H9 (cell line): ENCODE results near the gene UGT1A6. TPM values are rescaled to one million over a fixed set of nuclear protein-coding genes. Genes with fewer than 3 reads are reported as not detected.

Source experiments
- DNase-seq: peaks from one replicate; pipeline ENCODE4 v3.0.0-alpha.2; 2017
- H2AFZ ChIP-seq: one replicate; pipeline ENCODE4 v1.6.1; 2013; ENCODE audit warnings: mild to moderate bottlenecking, low read length, control low read depth, moderate library complexity
- H2AK5ac ChIP-seq: 2 replicates; pipeline ENCODE4 v1.6.1; 2013; ENCODE audit warnings: low read length, control low read depth, mixed read lengths; ENCODE audit not compliant: insufficient read length
- H2BK120ac ChIP-seq: one replicate; pipeline ENCODE4 v1.6.1; 2013; ENCODE audit warnings: low read depth, mild to moderate bottlenecking, low read length, control low read depth, inconsistent platforms; ENCODE audit not compliant: poor library complexity, severe bottlenecking
- H2BK12ac ChIP-seq: 2 replicates; pipeline ENCODE4 v1.6.1; 2013; ENCODE audit warnings: low read length, control low read depth, mixed read lengths, low read depth; ENCODE audit not compliant: insufficient read length
- H2BK15ac ChIP-seq: 2 replicates; pipeline ENCODE4 v1.6.1; 2013; ENCODE audit warnings: low read depth, low read length, control low read depth
- H2BK20ac ChIP-seq: one replicate; pipeline ENCODE4 v1.6.1; 2013; ENCODE audit warnings: low read depth, mild to moderate bottlenecking, low read length, control low read depth, inconsistent platforms; ENCODE audit not compliant: poor library complexity, severe bottlenecking
- H2BK5ac ChIP-seq: 2 replicates; pipeline ENCODE4 v1.6.1; 2013; ENCODE audit warnings: low read length, control low read depth, mixed read lengths; ENCODE audit not compliant: insufficient read length
- H3K14ac ChIP-seq: 2 replicates; pipeline ENCODE4 v1.6.1; 2013; ENCODE audit warnings: low read length, control low read depth; ENCODE audit not compliant: insufficient read depth
- H3K18ac ChIP-seq: 2 replicates; pipeline ENCODE4 v1.6.1; 2013; ENCODE audit warnings: low read depth, mild to moderate bottlenecking, mixed read lengths, low read length, control low read depth; ENCODE audit not compliant: insufficient read length
- H3K23ac ChIP-seq: 2 replicates; pipeline ENCODE4 v1.6.1; 2013; ENCODE audit warnings: low read length, control low read depth, mixed read lengths, low read depth; ENCODE audit not compliant: insufficient read length
- H3K23me2 ChIP-seq: 2 replicates; pipeline ENCODE4 v1.6.1; 2013; ENCODE audit warnings: low read depth, mild to moderate bottlenecking, mixed read lengths, low read length, control low read depth; ENCODE audit not compliant: insufficient read length, poor library complexity, severe bottlenecking
- H3K27ac ChIP-seq: 2 replicates; pipeline ENCODE4 v1.5.1; 2013; ENCODE audit warnings: low read length, control low read depth, mixed read lengths, low read depth; ENCODE audit not compliant: insufficient read length
- H3K27me3 ChIP-seq: 2 replicates; pipeline ENCODE4 v1.6.1; 2013; ENCODE audit warnings: low read length, control low read depth, inconsistent platforms; ENCODE audit not compliant: insufficient read depth
- H3K4ac ChIP-seq: 2 replicates; pipeline ENCODE4 v1.6.1; 2013; ENCODE audit warnings: low read depth, mild to moderate bottlenecking, control low read depth, inconsistent platforms, low read length, moderate library complexity
- H3K4me1 ChIP-seq: 2 replicates; pipeline ENCODE4 v1.6.1; 2013; ENCODE audit warnings: low read length, control low read depth, inconsistent platforms; ENCODE audit not compliant: insufficient read depth
- H3K4me2 ChIP-seq: 2 replicates; pipeline ENCODE4 v1.6.1; 2013; ENCODE audit warnings: low read length, control low read depth, mixed read lengths; ENCODE audit not compliant: insufficient read length, insufficient read depth
- H3K56ac ChIP-seq: 2 replicates; pipeline ENCODE4 v1.6.1; 2013; ENCODE audit warnings: low read depth, mild to moderate bottlenecking, mixed read lengths, low read length, control low read depth; ENCODE audit not compliant: insufficient read length
- H3K79me1 ChIP-seq: 2 replicates; pipeline ENCODE4 v1.6.1; 2013; ENCODE audit warnings: low read depth, mild to moderate bottlenecking, moderate library complexity, low read length, control low read depth, inconsistent platforms; ENCODE audit not compliant: insufficient read depth, poor library complexity, severe bottlenecking
- H3K79me2 ChIP-seq: 2 replicates; pipeline ENCODE4 v1.6.1; 2013; ENCODE audit warnings: low read length, control low read depth, inconsistent platforms; ENCODE audit not compliant: insufficient read depth
- H3K9ac ChIP-seq: 2 replicates; pipeline ENCODE4 v1.6.1; 2013; ENCODE audit warnings: low read length, control low read depth, mixed read lengths; ENCODE audit not compliant: insufficient read length; ENCODE audit errors: extremely low read depth
- H3K9me3 ChIP-seq: one replicate; pipeline ENCODE4 v1.6.1; 2013; ENCODE audit warnings: low read depth, low read length, inconsistent platforms; ENCODE audit not compliant: control insufficient read depth
- H3T11ph ChIP-seq: one replicate; pipeline ENCODE4 v1.6.1; 2013; ENCODE audit warnings: mild to moderate bottlenecking, low read length, control low read depth, inconsistent platforms
- H4K20me1 ChIP-seq: one replicate; pipeline ENCODE4 v1.6.1; 2013; ENCODE audit not compliant: control insufficient read depth, insufficient read length, insufficient read depth
- H4K5ac ChIP-seq: 2 replicates; pipeline ENCODE4 v1.6.1; 2013; ENCODE audit warnings: low read depth, mild to moderate bottlenecking, mixed read lengths, low read length, control low read depth; ENCODE audit not compliant: insufficient read length
- H4K8ac ChIP-seq: replicated peaks from 2 replicates; pipeline ENCODE4 v1.6.1; 2013; ENCODE audit warnings: low read length, control low read depth, mixed read lengths, low read depth; ENCODE audit not compliant: insufficient read length
- H4K91ac ChIP-seq: 2 replicates; pipeline ENCODE4 v1.6.1; 2013; ENCODE audit warnings: low read depth, mild to moderate bottlenecking, moderate library complexity, mixed read lengths, low read length, control low read depth; ENCODE audit not compliant: insufficient read length
- H3K27ac Mint-ChIP-seq, 3 experiments: 2 replicates in 2 of 3; 3 replicates in 1 of 3; pipeline ENCODE4 v1.8.0; 2020 to 2021; ENCODE audit warnings: mixed read lengths in 3 of 3, mild to moderate bottlenecking in 1 of 3, moderate library complexity in 1 of 3
- H3K27me3 Mint-ChIP-seq: 2 replicates; pipeline ENCODE4 v1.8.0; 2021; ENCODE audit warnings: low read depth, mild to moderate bottlenecking, moderate library complexity, mixed read lengths
- H3K36me3 Mint-ChIP-seq, 3 experiments: 2 replicates in 2 of 3; 3 replicates in 1 of 3; pipeline ENCODE4 v1.8.0; 2020 to 2021; ENCODE audit warnings: low read depth in 3 of 3, mixed read lengths in 3 of 3; ENCODE audit not compliant: insufficient read depth in 1 of 3
- H3K4me1 Mint-ChIP-seq, 2 experiments: 2 replicates each; pipeline ENCODE4 v1.8.0; 2020; ENCODE audit warnings: mixed read lengths in 2 of 2
- H3K4me3 Mint-ChIP-seq, 2 experiments: 2 replicates in 1 of 2; 3 replicates in 1 of 2; pipeline ENCODE4 v1.8.0; 2020 to 2021; ENCODE audit warnings: mild to moderate bottlenecking in 2 of 2, mixed read lengths in 2 of 2, moderate library complexity in 1 of 2
- H3K9me3 Mint-ChIP-seq, 2 experiments: 2 replicates in 1 of 2; 3 replicates in 1 of 2; pipeline ENCODE4 v1.8.0; 2020; ENCODE audit warnings: mild to moderate bottlenecking in 2 of 2, mixed read lengths in 2 of 2, moderate library complexity in 1 of 2
- CTCF ChIP-seq: fragments of 200-600 bp; sonication (generic); conservative IDR thresholded peaks from 3 replicates; pipeline ENCODE4 v1.8.0; 2021; ENCODE audit warnings: antibody characterized with exemption, mild to moderate bottlenecking
- WGBS: extraction: QIAGEN DNeasy Blood & Tissue Kit; methylation state at CpG from one replicate; pipeline ENCODE4 v1.1.7; 2013; ENCODE audit warnings: missing lambda C conversion rate, low lambda C conversion rate, mixed read lengths; ENCODE audit not compliant: insufficient read length; ENCODE audit errors: extremely low coverage; 5-methylcytosine and 5-hydroxymethylcytosine counted together
- total RNA-seq: library from RNA; stranded (reverse); gene quantifications from 2 replicates; pipeline ENCODE4 v1.2.1, GENCODE V29; 2021

UGT1A6 gene
- total RNA-seq, 1 experiment from 2014 or later = not detected

- Histone ChIP-seq H2BK15ac (no peak overlapping the region), H3K79me1 (no peaks in the 10 kb centered on the region), H2BK20ac (no peak overlapping the region), H2AK5ac (no peak overlapping the region), H3K27me3 (no peaks in the 10 kb centered on the region), H3K23ac (no peak overlapping the region), H4K8ac (no peak overlapping the region), H2BK120ac (no peak overlapping the region), H3T11ph (no peak overlapping the region), H3K4me2 (no peak overlapping the region), H3K4me1 (no peaks in the 10 kb centered on the region), H3K23me2 (no peaks in the 10 kb centered on the region), H3K9ac (no peak overlapping the region), H4K20me1 (no peaks in the 10 kb centered on the region), H2BK5ac (no peak overlapping the region), H3K79me2 (no peaks in the 10 kb centered on the region), H2BK12ac (no peak overlapping the region), H4K91ac (no peak overlapping the region), H3K4ac (no peak overlapping the region), H3K9me3 (no peaks in the 10 kb centered on the region), H4K5ac (no peak overlapping the region), H3K27ac (no peak overlapping the region), H3K18ac (no peak overlapping the region), H3K14ac (no peak overlapping the region), H3K56ac (no peak overlapping the region), H2AFZ (no peak overlapping the region)
- WGBS = no CpG with 5 or more reads among the region's 7 CpGs
- Mint-ChIP-seq H3K36me3 (no peaks in the 10 kb centered on the region; a peak in 1 of 7 replicates), H3K27ac (no peak overlapping the region), H3K9me3 (peaks cover 0 to 3% of the 10 kb centered on the region in 2 experiments; a peak in 1 of 5 replicates), H3K4me1 (no peaks in the 10 kb centered on the region), H3K27me3 (peaks cover 10% of the 10 kb centered on the region), H3K4me3 (no peak overlapping the region; a peak in 2 of 5 replicates)
- no peak for TF ChIP-seq CTCF
- DNase-seq = no peak
Observed at GRCh38 chr2:233792720-233793119, 100.0 kb downstream of the UGT1A6 start.
